Lower leg skin (tissue), 3 donors: ENCODE measurements around the gene USP3.

Source experiments
- POLR2A ChIP-seq, 2 donors: fragments of 450-650 bp; IDR thresholded peaks; one replicate each; pipeline ENCODE4 v1.6.1; 2016 to 2017; ENCODE audit warnings: antibody characterized with exemption in 2 of 2, mild to moderate bottlenecking in 1 of 2, moderate library complexity in 1 of 2
- TF ChIP-seq, protein P1 (sequence below), 3 donors: fragments of 450-650 bp; IDR thresholded peaks; one replicate each; pipeline ENCODE4 v1.5.1; 2016; ENCODE audit warnings: antibody characterized with exemption in 3 of 3, mild to moderate bottlenecking in 3 of 3, moderate library complexity in 2 of 3

DNA sequence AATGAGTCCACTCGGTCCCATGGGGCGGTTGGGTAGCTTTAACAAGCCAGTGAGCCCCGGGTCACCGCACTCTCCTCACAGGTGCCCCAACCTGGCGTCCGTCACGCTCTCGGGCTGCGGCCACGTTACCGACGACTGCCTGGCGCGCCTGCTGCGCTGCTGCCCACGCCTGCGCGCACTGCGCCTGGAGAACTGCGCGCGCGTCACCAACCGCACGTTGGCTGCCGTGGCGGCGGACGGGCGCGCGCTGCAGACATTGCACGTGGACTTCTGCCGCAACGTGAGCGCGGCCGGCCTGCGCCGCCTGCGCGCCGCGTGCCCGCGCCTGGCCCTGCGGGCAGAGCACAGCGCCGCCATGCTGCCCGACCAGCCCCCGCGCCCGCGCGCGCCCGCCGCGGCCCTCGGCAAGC lies 96.2 kb downstream of the USP3 start:
- TF ChIP-seq, protein P1, sequence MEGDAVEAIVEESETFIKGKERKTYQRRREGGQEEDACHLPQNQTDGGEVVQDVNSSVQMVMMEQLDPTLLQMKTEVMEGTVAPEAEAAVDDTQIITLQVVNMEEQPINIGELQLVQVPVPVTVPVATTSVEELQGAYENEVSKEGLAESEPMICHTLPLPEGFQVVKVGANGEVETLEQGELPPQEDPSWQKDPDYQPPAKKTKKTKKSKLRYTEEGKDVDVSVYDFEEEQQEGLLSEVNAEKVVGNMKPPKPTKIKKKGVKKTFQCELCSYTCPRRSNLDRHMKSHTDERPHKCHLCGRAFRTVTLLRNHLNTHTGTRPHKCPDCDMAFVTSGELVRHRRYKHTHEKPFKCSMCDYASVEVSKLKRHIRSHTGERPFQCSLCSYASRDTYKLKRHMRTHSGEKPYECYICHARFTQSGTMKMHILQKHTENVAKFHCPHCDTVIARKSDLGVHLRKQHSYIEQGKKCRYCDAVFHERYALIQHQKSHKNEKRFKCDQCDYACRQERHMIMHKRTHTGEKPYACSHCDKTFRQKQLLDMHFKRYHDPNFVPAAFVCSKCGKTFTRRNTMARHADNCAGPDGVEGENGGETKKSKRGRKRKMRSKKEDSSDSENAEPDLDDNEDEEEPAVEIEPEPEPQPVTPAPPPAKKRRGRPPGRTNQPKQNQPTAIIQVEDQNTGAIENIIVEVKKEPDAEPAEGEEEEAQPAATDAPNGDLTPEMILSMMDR (IDR thresholded peaks at IDR 0.05): no peak
- no peak for TF ChIP-seq POLR2A (IDR thresholded peaks at IDR 0.05)
